Type B pancreatic cell (in vitro differentiated cells): ENCODE measurements around the gene TM7SF2. TPM values are rescaled to one million over a fixed set of nuclear protein-coding genes. Genes with fewer than 3 reads are reported as not detected.
"Not testable (repeated sequence)": the region's sequence is repeated elsewhere in the genome, so short reads cannot be mapped to it uniquely, and the experiment has no call there.

Source experiments
- DNase-seq: peaks from one replicate; pipeline ENCODE4 v3.0.0; 2021; ENCODE audit warnings: mixed read lengths; ENCODE audit not compliant: unreplicated experiment; ENCODE audit errors: extremely low spot score
- H3K27ac Mint-ChIP-seq: 2 replicates; pipeline ENCODE4 v1.8.0; 2021; ENCODE audit warnings: mild to moderate bottlenecking, mixed read lengths
- H3K27me3 Mint-ChIP-seq: 2 replicates; pipeline ENCODE4 v1.8.0; 2021; ENCODE audit warnings: mixed read lengths
- H3K36me3 Mint-ChIP-seq: 2 replicates; pipeline ENCODE4 v1.8.0; 2021; ENCODE audit warnings: mixed read lengths
- H3K4me1 Mint-ChIP-seq: one replicate; pipeline ENCODE4 v1.8.0; 2021; ENCODE audit warnings: mixed read lengths; ENCODE audit not compliant: unreplicated experiment
- H3K4me3 Mint-ChIP-seq: 2 replicates; pipeline ENCODE4 v1.8.0; 2021; ENCODE audit warnings: mild to moderate bottlenecking, mixed read lengths
- H3K9me3 Mint-ChIP-seq: 2 replicates; pipeline ENCODE4 v1.8.0; 2021; ENCODE audit warnings: mixed read lengths
- CTCF ChIP-seq: fragments of 200-600 bp; sonication (generic); conservative IDR thresholded peaks from 2 replicates; pipeline ENCODE4 v1.5.0; 2021; ENCODE audit warnings: antibody characterized with exemption, mild to moderate bottlenecking
- total RNA-seq: library from RNA; stranded (reverse); gene quantifications from 2 replicates; pipeline ENCODE4 v1.2.1, GENCODE V29; 2021; ENCODE audit warnings: low replicate concordance

TM7SF2 gene
- total RNA-seq, 1 donor from 2014 or later = 52.2 TPM

- H3K4me3 Mint-ChIP-seq = peak overlapping the region; percentile 92
- H3K27me3 Mint-ChIP-seq = peaks cover 7% of the 10 kb centered on the region
- peak overlapping the region; percentile 78 for H3K27ac Mint-ChIP-seq
- H3K36me3 Mint-ChIP-seq = peaks cover 15% of the 10 kb centered on the region
- no peaks in the 10 kb centered on the region for H3K9me3 Mint-ChIP-seq
- no peak for TF ChIP-seq CTCF
- peaks cover 16% of the 10 kb centered on the region for H3K4me1 Mint-ChIP-seq
- DNase-seq = no peak
Measured at GRCh38 chr11:65116370-65117205, 4.9 kb downstream of the TM7SF2 start.

- DNase-seq = peak; percentile 99
- no peaks in the 10 kb centered on the region for H3K9me3 Mint-ChIP-seq
- peak within 1 kb of the TSS; percentile 89 for H3K27ac Mint-ChIP-seq
- peaks cover 21% of the 10 kb centered on the region for H3K36me3 Mint-ChIP-seq
- peak; percentile 96 for TF ChIP-seq CTCF
- H3K27me3 Mint-ChIP-seq = peaks cover 7% of the 10 kb centered on the region
- H3K4me3 Mint-ChIP-seq = peak within 1 kb of the TSS; percentile 92
- peaks cover 22% of the 10 kb centered on the region for H3K4me1 Mint-ChIP-seq
Measured at GRCh38 chr11:65117206-65118096, 5.8 kb downstream of the TM7SF2 start, which contains the start of gene ZNHIT2. ZNHIT2 (minus strand) TSS chr11:65117701; CDS start chr11:65117653, 48 bp downstream.

GRCh38 chr11:65118097-65118837 is 6.6 kb downstream of the TM7SF2 start:
- no peaks in the 10 kb centered on the region for H3K9me3 Mint-ChIP-seq
- peak overlapping the region; percentile 89 for H3K27ac Mint-ChIP-seq
- TF ChIP-seq CTCF = peak; percentile 65
- peak overlapping the region; percentile 92 for H3K4me3 Mint-ChIP-seq
- DNase-seq = no peak
- peaks cover 20% of the 10 kb centered on the region for H3K4me1 Mint-ChIP-seq
- H3K36me3 Mint-ChIP-seq = peaks cover 21% of the 10 kb centered on the region
- peaks cover 4% of the 10 kb centered on the region for H3K27me3 Mint-ChIP-seq

- Mint-ChIP-seq H3K27ac (peak overlapping the region; percentile 99), H3K4me1 (peaks cover 13% of the 10 kb centered on the region), H3K36me3 (peaks cover 21% of the 10 kb centered on the region)
- not testable (repeated sequence) for H3K27me3 Mint-ChIP-seq, H3K9me3 Mint-ChIP-seq, H3K4me3 Mint-ChIP-seq, DNase-seq
Measured at GRCh38 chr11:65118891-65119669, 7.4 kb downstream of the TM7SF2 start.

GRCh38 chr11:65119670-65119995 is 8.0 kb downstream of the TM7SF2 start:
- no peak for DNase-seq
- H3K4me3 Mint-ChIP-seq = peak overlapping the region; percentile 100
- peaks cover 16% of the 10 kb centered on the region for H3K4me1 Mint-ChIP-seq
- peak overlapping the region; percentile 99 for H3K27ac Mint-ChIP-seq
- peaks cover 21% of the 10 kb centered on the region for H3K36me3 Mint-ChIP-seq
- H3K9me3 Mint-ChIP-seq = no peaks in the 10 kb centered on the region
- no peak for TF ChIP-seq CTCF
- H3K27me3 Mint-ChIP-seq = no peaks in the 10 kb centered on the region
